ENCODE measurements around the gene BNIP5. TPM values are rescaled to one million over a fixed set of nuclear protein-coding genes. Genes with fewer than 3 reads are reported as not detected.

The BNIP5 gene
- total RNA-seq, 1 experiment from 2014 or later, result not detected

DNA sequence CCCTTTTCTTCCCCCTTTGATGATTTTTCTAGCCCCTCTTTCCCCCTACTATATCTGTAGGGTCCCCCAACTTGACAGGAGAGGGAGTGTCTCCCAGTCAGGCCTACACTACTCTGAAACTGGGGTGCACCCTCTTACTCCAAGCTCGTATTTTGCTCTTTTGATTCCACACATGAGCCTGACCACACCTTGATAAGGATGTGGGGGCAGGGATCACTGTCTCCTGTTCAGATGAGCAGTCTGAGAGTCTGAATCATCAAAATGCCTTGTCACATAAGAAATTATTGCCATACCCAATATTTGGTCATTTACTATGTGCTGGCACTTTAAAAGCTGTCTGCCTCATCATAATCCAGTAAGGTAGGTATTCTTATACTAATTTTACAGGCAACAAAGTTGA lies 50.9 kb downstream of the BNIP5 start:
- POLR2A ChIA-PET, result interaction anchor here (0.6 kb wide), 1 partner anchor 75 kb away, joined by 3 read pairs; no protein-coding TSS in a partner anchor
- Mint-ChIP-seq H3K27ac (no peak overlapping the region), H3K9me3 (no peaks in the 10 kb centered on the region), H3K4me1 (peaks cover 3% of the 10 kb centered on the region; the same call in 1 of the 2 replicates), H3K4me3 (no peak overlapping the region), H3K36me3 (no peaks in the 10 kb centered on the region), H3K27me3 (ENCODE audit: low read depth) (peaks cover 20% of the 10 kb centered on the region)
- no peak for ATAC-seq
- CTCF ChIA-PET, result interaction anchor here (6.7 kb wide), 1 partner anchor 17 kb away, joined by 65 read pairs; no protein-coding TSS in a partner anchor
- no peak for DNase-seq (ENCODE audit: low spot score)
- TF ChIP-seq GABPB1 (CRISPR knock-in tag; IDR thresholded peaks at IDR 0.05) (no peak), ELF4 (CRISPR knock-in tag; IDR thresholded peaks at IDR 0.05; ENCODE audit: low read depth) (no peak), OVOL2 (CRISPR knock-in tag; IDR thresholded peaks at IDR 0.05; ENCODE audit: borderline replicate concordance) (no peak), ZBTB21 (CRISPR knock-in tag; IDR thresholded peaks at IDR 0.05; ENCODE audit: borderline replicate concordance) (no peak), ZNF263 (CRISPR knock-in tag; IDR thresholded peaks at IDR 0.05; ENCODE audit: low read depth) (no peak)

DNA sequence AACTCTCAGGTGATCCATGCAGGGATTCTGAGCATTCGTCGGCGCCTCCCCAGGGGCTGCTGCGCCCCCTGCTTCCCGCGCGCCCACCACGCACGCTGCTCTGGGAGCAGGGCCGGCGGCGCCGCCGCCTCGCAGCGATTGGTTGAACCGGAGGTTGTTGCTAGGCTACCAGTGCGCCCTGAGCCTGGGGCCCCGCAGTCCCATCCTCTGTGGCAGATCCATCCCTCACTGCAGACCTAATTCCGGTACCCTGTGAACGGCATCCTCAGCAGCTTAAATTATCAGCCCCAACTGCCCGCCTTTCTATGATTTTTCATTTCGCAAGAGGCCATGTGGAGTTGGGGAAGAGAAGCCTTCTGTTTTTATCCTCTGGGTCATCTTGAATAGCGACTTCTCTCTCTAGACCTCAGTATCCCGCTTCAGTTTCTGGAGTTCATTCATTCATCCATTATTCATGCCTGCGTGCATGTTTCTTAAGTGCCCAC lies 51.5 kb downstream of the BNIP5 start:
- peaks cover 20% of the 10 kb centered on the region for H3K27me3 Mint-ChIP-seq (ENCODE audit: low read depth)
- CTCF ChIA-PET, result no interaction called here

DNA sequence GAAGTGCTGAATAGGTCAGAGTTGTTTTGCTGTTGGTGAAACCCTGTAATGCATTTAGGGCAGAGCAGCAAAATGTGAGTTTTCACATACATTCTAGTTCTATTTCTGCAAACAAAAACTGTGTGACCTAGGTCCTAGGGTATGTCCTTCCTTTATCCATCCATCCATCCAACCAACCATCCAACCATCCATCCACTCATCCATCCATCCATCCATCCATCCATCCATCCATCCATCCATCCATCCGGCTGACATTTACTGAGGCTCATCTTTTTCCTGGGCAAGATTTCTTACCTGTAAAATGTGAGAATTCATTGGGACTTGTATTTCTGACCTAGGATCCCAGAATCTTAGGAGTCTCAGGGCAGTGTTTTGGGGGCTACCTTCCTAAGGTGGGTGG lies 52.3 kb downstream of the BNIP5 start:
- no peaks in the 10 kb centered on the region for H3K36me3 Mint-ChIP-seq
- H3K27ac Mint-ChIP-seq, result no peak overlapping the region
- peaks cover 20% of the 10 kb centered on the region for H3K27me3 Mint-ChIP-seq (ENCODE audit: low read depth)
- ChIA-PET CTCF (no interaction called here), POLR2A (no interaction called here)
- peaks cover 2% of the 10 kb centered on the region; the same call in 1 of the 2 replicates for H3K4me1 Mint-ChIP-seq
- TF ChIP-seq, protein P1, sequence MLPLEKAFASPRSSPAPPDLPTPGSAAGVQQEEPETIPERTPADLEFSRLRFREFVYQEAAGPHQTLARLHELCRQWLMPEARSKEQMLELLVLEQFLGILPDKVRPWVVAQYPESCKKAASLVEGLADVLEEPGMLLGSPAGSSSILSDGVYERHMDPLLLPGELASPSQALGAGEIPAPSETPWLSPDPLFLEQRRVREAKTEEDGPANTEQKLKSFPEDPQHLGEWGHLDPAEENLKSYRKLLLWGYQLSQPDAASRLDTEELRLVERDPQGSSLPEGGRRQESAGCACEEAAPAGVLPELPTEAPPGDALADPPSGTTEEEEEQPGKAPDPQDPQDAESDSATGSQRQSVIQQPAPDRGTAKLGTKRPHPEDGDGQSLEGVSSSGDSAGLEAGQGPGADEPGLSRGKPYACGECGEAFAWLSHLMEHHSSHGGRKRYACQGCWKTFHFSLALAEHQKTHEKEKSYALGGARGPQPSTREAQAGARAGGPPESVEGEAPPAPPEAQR (CRISPR knock-in tag; IDR thresholded peaks at IDR 0.05), result no peak
- TF ChIP-seq RELA (CRISPR knock-in tag; IDR thresholded peaks at IDR 0.05; ENCODE audit: borderline replicate concordance) (no peak), SP1 (CRISPR knock-in tag; conservative IDR thresholded peaks at IDR 0.05) (no peak)
- TF ChIP-seq, protein P2, sequence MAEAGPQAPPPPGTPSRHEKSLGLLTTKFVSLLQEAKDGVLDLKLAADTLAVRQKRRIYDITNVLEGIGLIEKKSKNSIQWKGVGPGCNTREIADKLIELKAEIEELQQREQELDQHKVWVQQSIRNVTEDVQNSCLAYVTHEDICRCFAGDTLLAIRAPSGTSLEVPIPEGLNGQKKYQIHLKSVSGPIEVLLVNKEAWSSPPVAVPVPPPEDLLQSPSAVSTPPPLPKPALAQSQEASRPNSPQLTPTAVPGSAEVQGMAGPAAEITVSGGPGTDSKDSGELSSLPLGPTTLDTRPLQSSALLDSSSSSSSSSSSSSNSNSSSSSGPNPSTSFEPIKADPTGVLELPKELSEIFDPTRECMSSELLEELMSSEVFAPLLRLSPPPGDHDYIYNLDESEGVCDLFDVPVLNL (CRISPR knock-in tag; IDR thresholded peaks at IDR 0.05; ENCODE audit: borderline replicate concordance, low read depth), result no peak
- TF ChIP-seq, protein P3, sequence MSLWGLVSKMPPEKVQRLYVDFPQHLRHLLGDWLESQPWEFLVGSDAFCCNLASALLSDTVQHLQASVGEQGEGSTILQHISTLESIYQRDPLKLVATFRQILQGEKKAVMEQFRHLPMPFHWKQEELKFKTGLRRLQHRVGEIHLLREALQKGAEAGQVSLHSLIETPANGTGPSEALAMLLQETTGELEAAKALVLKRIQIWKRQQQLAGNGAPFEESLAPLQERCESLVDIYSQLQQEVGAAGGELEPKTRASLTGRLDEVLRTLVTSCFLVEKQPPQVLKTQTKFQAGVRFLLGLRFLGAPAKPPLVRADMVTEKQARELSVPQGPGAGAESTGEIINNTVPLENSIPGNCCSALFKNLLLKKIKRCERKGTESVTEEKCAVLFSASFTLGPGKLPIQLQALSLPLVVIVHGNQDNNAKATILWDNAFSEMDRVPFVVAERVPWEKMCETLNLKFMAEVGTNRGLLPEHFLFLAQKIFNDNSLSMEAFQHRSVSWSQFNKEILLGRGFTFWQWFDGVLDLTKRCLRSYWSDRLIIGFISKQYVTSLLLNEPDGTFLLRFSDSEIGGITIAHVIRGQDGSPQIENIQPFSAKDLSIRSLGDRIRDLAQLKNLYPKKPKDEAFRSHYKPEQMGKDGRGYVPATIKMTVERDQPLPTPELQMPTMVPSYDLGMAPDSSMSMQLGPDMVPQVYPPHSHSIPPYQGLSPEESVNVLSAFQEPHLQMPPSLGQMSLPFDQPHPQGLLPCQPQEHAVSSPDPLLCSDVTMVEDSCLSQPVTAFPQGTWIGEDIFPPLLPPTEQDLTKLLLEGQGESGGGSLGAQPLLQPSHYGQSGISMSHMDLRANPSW (CRISPR knock-in tag; conservative IDR thresholded peaks at IDR 0.05; ENCODE audit: low read depth), result no peak
- TF ChIP-seq, protein P4, sequence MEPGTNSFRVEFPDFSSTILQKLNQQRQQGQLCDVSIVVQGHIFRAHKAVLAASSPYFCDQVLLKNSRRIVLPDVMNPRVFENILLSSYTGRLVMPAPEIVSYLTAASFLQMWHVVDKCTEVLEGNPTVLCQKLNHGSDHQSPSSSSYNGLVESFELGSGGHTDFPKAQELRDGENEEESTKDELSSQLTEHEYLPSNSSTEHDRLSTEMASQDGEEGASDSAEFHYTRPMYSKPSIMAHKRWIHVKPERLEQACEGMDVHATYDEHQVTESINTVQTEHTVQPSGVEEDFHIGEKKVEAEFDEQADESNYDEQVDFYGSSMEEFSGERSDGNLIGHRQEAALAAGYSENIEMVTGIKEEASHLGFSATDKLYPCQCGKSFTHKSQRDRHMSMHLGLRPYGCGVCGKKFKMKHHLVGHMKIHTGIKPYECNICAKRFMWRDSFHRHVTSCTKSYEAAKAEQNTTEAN (CRISPR knock-in tag; IDR thresholded peaks at IDR 0.05), result no peak
- DNase-seq (ENCODE audit: low spot score) (no peak), ATAC-seq (no peak)
- H3K4me3 Mint-ChIP-seq, result no peak overlapping the region
- H3K9me3 Mint-ChIP-seq, result no peaks in the 10 kb centered on the region

More for the DNA sequence above, 51.5 kb downstream of the BNIP5 start:
- ATAC-seq (peak; percentile 94), DNase-seq (ENCODE audit: low spot score) (peak; percentile 69)
- Mint-ChIP-seq H3K36me3 (no peaks in the 10 kb centered on the region), H3K4me1 (peaks cover 3% of the 10 kb centered on the region; the same call in 1 of the 2 replicates), H3K27ac (no peak overlapping the region), H3K4me3 (no peak overlapping the region), H3K9me3 (no peaks in the 10 kb centered on the region)
- TF ChIP-seq GABPB1 (CRISPR knock-in tag; IDR thresholded peaks at IDR 0.05) (no peak), NFYB (CRISPR knock-in tag; conservative IDR thresholded peaks at IDR 0.05; ENCODE audit: low read depth) (peak; percentile 71), CBFB (CRISPR knock-in tag; IDR thresholded peaks at IDR 0.05; ENCODE audit: low read depth) (no peak)
- TF ChIP-seq, protein P5, sequence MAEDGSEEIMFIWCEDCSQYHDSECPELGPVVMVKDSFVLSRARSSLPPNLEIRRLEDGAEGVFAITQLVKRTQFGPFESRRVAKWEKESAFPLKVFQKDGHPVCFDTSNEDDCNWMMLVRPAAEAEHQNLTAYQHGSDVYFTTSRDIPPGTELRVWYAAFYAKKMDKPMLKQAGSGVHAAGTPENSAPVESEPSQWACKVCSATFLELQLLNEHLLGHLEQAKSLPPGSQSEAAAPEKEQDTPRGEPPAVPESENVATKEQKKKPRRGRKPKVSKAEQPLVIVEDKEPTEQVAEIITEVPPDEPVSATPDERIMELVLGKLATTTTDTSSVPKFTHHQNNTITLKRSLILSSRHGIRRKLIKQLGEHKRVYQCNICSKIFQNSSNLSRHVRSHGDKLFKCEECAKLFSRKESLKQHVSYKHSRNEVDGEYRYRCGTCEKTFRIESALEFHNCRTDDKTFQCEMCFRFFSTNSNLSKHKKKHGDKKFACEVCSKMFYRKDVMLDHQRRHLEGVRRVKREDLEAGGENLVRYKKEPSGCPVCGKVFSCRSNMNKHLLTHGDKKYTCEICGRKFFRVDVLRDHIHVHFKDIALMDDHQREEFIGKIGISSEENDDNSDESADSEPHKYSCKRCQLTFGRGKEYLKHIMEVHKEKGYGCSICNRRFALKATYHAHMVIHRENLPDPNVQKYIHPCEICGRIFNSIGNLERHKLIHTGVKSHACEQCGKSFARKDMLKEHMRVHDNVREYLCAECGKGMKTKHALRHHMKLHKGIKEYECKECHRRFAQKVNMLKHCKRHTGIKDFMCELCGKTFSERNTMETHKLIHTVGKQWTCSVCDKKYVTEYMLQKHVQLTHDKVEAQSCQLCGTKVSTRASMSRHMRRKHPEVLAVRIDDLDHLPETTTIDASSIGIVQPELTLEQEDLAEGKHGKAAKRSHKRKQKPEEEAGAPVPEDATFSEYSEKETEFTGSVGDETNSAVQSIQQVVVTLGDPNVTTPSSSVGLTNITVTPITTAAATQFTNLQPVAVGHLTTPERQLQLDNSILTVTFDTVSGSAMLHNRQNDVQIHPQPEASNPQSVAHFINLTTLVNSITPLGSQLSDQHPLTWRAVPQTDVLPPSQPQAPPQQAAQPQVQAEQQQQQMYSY (CRISPR knock-in tag; IDR thresholded peaks at IDR 0.05), result no peak
- POLR2A ChIA-PET, result no interaction called here
